ENCODE data around the gene COA5. TPM values are rescaled to one million over a fixed set of nuclear protein-coding genes. Genes with fewer than 3 reads are reported as not detected.

COA5 gene, protein sequence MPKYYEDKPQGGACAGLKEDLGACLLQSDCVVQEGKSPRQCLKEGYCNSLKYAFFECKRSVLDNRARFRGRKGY
- 18.1 and 25.9 TPM in 2 replicates for total RNA-seq

GRCh38 chr2:98608116-98608961, at the start of gene COA5, which contains the start of gene UNC50:
Gene COA5 (minus strand): TSS chr2:98608512. CDS start chr2:98608405, 107 bp downstream.
Gene UNC50 (plus strand): TSS chr2:98608589. CDS start chr2:98609760, 1,171 bp downstream.

Other genes with a start within 250 kb of the COA5 start
- 16.7 and 55.8 TPM in 2 replicates for gene INPP4A, start 163.7 kb downstream of the COA5 start, total RNA-seq
- gene UNC50, start 77 bp upstream of the COA5 start, total RNA-seq: 25.7 and 50.3 TPM in 2 replicates
- gene MGAT4A, start 122.6 kb upstream of the COA5 start, total RNA-seq: 23.8 and 25.7 TPM in 2 replicates